Prostate gland (tissue), 2 donors: ENCODE measurements around the gene RAPSN. TPM values are rescaled to one million over a fixed set of nuclear protein-coding genes. Genes with fewer than 3 reads are reported as not detected.

ENCODE experiments used
- DNase-seq: peaks from one replicate; pipeline ENCODE4 v3.0.0-alpha.2; 2019; ENCODE audit warnings: low spot score
- H3K27ac ChIP-seq, 2 donors: fragments of 200-600 bp; sonication (generic); 2 replicates each; pipeline ENCODE4 v1.5.1; 2017 to 2019
- H3K27me3 ChIP-seq: fragments of 200-600 bp; sonication (generic); replicated peaks from 2 replicates; pipeline ENCODE4 v1.5.1; 2019; ENCODE audit not compliant: insufficient read depth
- H3K36me3 ChIP-seq, 2 donors: fragments of 200-600 bp; sonication (generic); 1 replicate in 1 of 2; 2 replicates in 1 of 2; pipeline versions ENCODE4 v1.5.1 to v1.8.1; 2017 to 2019
- H3K4me1 ChIP-seq: fragments of 200-600 bp; sonication (generic); replicated peaks from 2 replicates; pipeline ENCODE4 v1.5.1; 2019
- H3K4me3 ChIP-seq, 2 donors: fragments of 200-600 bp; sonication (generic); 2 replicates each; pipeline ENCODE4 v1.5.1; 2017 to 2019
- H3K9me3 ChIP-seq: fragments of 200-600 bp; sonication (generic); 2 replicates; pipeline ENCODE4 v1.5.1; 2017
- POLR2A ChIP-seq: fragments of 450-650 bp; IDR thresholded peaks from one replicate; pipeline ENCODE4 v1.6.1; 2016; ENCODE audit warnings: antibody characterized with exemption, mild to moderate bottlenecking
- POLR2AphosphoS5 ChIP-seq: sonication (generic); formaldehyde crosslinking; IDR thresholded peaks from one replicate; pipeline ENCODE4 v1.6.1; 2017; ENCODE audit warnings: antibody characterized with exemption
- WGBS: methylation state at CpG from one replicate; pipeline ENCODE4 v1.1.5; 2018; 5-methylcytosine and 5-hydroxymethylcytosine counted together
- intact Hi-C: fragments of 100-400 bp; cut with DNase I; formaldehyde crosslinking; loops from one replicate; pipeline ENCODE4 v1.14.2; 2022
- total RNA-seq, 2 donors: library from RNA; depleted of rRNA; stranded (reverse); fragments of >200 nt; gene quantifications; one replicate each; pipeline ENCODE4 v1.1.0, GENCODE V29; 2016
- TF ChIP-seq, protein P1 (sequence below), 4 experiments: fragments of 200-600 bp in 2 of 4; fragments of 450-650 bp in 2 of 4; sonication (generic) in 2 of 4; IDR thresholded peaks; 1 replicate in 3 of 4; 2 replicates in 1 of 4; pipeline ENCODE4 v1.5.1; 2016 to 2019; ENCODE audit warnings: antibody characterized with exemption in 4 of 4, mild to moderate bottlenecking in 2 of 4, moderate library complexity in 2 of 4

The RAPSN gene
- 1 to 10 TPM in 1 of 2 donors, not detected in 1; 1.3 TPM for total RNA-seq

DNA sequence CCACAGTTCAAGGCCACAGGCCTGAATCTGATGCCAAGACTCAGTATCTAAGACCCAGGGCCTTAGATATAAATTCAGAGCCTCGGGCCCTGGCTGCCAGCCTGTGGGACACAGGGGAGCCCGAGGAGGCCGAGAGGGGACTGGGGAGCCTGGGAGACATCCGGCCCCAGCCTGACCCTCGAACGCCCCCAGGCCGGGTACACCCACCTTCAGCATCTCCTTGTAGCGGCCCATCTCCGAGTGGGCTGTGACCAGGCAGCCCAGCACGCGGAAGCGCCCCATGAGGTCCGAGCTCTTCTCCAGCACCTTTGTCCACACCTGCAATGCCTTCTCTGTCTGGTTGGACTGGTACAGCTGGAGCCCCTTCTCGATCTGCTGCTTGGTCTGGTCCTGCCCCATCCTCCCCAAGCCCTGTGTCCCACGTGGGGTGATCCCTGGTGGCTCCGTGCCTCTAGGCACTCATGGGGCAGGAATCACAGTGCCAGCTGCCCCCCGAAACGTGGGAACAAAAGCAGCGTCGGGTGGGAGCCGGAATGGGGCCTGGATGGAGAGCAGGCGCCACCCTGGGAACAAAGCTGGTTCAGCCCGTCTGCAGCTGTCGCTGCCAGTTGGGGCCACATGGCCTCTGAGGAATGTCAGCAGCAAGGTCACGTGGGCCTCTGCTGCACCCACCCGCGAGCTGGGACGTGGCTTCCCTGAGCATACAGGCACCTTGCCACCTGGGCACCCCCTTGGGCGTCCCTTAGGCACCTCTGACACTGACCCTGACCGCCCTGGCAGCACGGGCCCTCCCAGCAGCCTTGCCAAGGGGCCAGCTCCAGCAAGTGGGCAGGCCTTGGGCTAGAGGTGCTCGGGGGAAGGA is at the start of gene RAPSN:
Gene RAPSN (minus strand): TSS at position 571 of the 862 bp plus-strand sequence. CDS start 172 bp downstream, at position 399.
- WGBS = 87% methylated on average over 26 of the region's 32 CpGs
- Histone ChIP-seq H3K9me3 (no peaks in the 10 kb centered on the region), H3K4me3 (no peak within 1 kb of the TSS), H3K36me3 (no peaks in the 10 kb centered on the region), H3K27ac (no peak within 1 kb of the TSS), H3K4me1 (no peaks in the 10 kb centered on the region), H3K27me3 (no peaks in the 10 kb centered on the region)
- no peak for TF ChIP-seq POLR2A
- TF ChIP-seq POLR2AphosphoS5 = no peak
- no peak for DNase-seq
- intact Hi-C loops = no loop called here

DNA sequence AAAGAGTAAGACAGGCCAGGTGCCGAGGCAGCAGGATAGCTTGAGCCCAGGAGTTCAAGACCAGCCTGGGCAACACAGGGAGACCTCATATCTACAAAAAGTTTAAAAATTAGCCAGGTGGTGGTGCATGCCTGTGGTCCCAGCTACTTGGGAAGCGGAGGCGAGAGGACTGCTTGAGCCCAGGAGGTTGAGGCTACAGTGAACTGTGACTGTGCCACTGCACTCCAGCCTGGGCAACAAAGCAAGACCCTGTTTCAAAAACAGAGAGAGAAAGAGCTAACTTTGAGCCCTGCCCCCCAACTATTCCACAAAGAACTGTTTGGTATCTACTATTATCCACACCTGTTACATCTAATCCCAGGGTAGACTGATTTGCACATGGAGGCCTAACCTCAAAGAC is 49.2 kb upstream of the RAPSN start:
- Histone ChIP-seq H3K36me3 (no peaks in the 10 kb centered on the region), H3K4me1 (no peaks in the 10 kb centered on the region), H3K27ac (no peak overlapping the region), H3K9me3 (no peaks in the 10 kb centered on the region), H3K4me3 (no peak overlapping the region), H3K27me3 (no peaks in the 10 kb centered on the region)
- intact Hi-C loops = no loop called here
- WGBS = 99% methylated on average over 3 of the region's 3 CpGs
- no peak for DNase-seq
- TF ChIP-seq POLR2AphosphoS5 (no peak), POLR2A (no peak)
- TF ChIP-seq, protein P1, sequence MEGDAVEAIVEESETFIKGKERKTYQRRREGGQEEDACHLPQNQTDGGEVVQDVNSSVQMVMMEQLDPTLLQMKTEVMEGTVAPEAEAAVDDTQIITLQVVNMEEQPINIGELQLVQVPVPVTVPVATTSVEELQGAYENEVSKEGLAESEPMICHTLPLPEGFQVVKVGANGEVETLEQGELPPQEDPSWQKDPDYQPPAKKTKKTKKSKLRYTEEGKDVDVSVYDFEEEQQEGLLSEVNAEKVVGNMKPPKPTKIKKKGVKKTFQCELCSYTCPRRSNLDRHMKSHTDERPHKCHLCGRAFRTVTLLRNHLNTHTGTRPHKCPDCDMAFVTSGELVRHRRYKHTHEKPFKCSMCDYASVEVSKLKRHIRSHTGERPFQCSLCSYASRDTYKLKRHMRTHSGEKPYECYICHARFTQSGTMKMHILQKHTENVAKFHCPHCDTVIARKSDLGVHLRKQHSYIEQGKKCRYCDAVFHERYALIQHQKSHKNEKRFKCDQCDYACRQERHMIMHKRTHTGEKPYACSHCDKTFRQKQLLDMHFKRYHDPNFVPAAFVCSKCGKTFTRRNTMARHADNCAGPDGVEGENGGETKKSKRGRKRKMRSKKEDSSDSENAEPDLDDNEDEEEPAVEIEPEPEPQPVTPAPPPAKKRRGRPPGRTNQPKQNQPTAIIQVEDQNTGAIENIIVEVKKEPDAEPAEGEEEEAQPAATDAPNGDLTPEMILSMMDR (IDR thresholded peaks at IDR 0.05) = no peak

DNA sequence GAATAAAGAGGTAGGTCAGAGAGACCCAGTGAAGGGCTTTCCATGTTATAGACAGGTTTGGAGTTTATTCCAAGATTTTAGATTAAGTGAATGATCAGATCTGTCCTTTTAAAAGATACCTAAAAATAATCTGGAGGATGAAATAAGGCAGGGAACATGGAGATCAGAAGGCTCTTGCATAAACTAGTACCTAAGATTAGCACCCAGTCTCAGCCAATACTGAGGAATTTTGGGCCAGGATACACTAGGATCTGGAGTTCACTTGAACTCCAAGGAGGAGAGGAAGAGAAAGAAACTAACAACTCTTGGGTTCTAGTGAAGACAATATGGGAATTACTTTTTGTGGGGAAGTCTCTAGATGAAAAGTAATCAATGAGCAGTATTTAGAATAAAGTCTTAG is 47.9 kb upstream of the RAPSN start:
- intact Hi-C loops = no loop called here
- H3K9me3 ChIP-seq = no peaks in the 10 kb centered on the region
- no peaks in the 10 kb centered on the region for H3K27me3 ChIP-seq
- no peaks in the 10 kb centered on the region for H3K4me1 ChIP-seq
- no peak for DNase-seq
- H3K4me3 ChIP-seq = no peak overlapping the region
- H3K36me3 ChIP-seq = no peaks in the 10 kb centered on the region
- no peak overlapping the region for H3K27ac ChIP-seq
- TF ChIP-seq POLR2AphosphoS5 (no peak), POLR2A (no peak)
- TF ChIP-seq, protein P1 (IDR thresholded peaks at IDR 0.05) = no peak

DNA sequence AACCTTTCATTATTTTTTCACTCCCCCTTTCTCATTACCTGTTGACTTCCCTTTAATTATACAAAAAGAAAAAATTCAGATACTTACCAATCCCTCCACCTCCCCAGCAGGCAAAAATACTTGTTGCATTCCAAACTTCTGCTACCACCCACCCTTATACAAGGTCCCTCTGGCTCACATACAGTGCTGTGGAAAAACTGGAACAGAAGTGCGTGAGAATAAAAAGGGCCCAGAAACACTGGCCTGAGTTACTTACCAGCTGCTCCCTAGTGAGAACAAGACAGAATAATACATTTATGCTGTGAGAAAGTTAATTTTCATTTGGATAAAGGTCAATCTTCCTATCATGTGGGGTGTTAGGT is 46.9 kb upstream of the RAPSN start:
- H3K36me3 ChIP-seq = no peaks in the 10 kb centered on the region
- no peaks in the 10 kb centered on the region for H3K9me3 ChIP-seq
- H3K4me1 ChIP-seq = no peaks in the 10 kb centered on the region
- no peak overlapping the region for H3K4me3 ChIP-seq
- intact Hi-C loops = no loop called here
- DNase-seq = no peak
- WGBS = 76% methylated on average over 1 of the region's 1 CpG
- TF ChIP-seq POLR2AphosphoS5 = no peak
- no peak for TF ChIP-seq POLR2A
- TF ChIP-seq, protein P1 (IDR thresholded peaks at IDR 0.05) = no peak
- no peaks in the 10 kb centered on the region for H3K27me3 ChIP-seq
- H3K27ac ChIP-seq = no peak overlapping the region

DNA sequence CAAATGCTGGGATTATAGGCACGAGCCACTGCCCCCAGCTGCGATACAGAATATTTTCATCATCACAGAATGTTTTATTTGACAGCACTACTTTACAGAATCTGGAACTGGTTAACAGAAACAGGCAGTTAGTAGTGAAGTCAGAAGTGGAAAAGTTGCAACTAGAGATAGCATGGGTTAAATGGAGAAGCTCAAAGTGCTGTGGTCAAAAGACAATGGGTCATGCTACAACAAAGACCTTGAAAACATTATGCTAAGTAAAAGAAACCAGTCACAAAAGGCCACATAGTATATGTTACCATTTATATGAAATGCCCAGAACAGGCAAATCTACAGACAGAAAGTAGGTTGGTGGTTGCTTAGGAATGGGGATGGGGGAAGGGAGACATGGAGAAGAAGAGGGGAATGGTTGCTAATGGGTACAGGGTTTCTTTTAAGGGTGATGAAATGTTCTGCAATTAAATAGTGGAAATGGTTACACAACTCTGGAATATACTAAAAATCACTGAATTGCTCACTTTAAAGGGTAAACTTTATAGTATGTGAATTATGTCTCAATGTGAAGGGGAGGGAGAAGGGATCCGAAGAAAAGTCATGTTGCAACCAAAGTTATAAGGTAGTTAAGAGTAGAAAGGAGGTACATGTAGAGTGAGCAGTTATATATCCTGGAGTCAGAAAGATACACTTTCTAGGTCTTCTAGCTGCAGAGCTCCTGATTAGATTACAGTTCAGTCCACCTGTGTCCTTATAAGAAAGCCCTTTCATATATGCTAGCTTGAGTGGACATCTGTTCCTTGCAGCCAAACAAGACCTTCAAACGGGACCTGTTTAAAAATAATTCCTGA is 46.3 kb upstream of the RAPSN start:
- WGBS = 66% methylated on average over 4 of the region's 4 CpGs
- Histone ChIP-seq H3K27ac (no peak overlapping the region), H3K9me3 (no peaks in the 10 kb centered on the region), H3K4me3 (no peak overlapping the region), H3K36me3 (no peaks in the 10 kb centered on the region), H3K4me1 (no peaks in the 10 kb centered on the region), H3K27me3 (no peaks in the 10 kb centered on the region)
- intact Hi-C loops = no loop called here
- no peak for DNase-seq
- TF ChIP-seq POLR2AphosphoS5 (no peak), POLR2A (no peak)
- TF ChIP-seq, protein P1 (IDR thresholded peaks at IDR 0.05) = no peak
